NCI-H1105 (cell line): ENCODE measurements around the gene CCL13.
"Not testable (repeated sequence)": the region's sequence is repeated elsewhere in the genome, so short reads cannot be mapped to it uniquely, and the experiment has no call there.

ENCODE experiments used
- DNase-seq: peaks from one replicate; lab custom pipeline; 2025; lab: John Stamatoyannopoulos, UW

Gene CCL13

DNA sequence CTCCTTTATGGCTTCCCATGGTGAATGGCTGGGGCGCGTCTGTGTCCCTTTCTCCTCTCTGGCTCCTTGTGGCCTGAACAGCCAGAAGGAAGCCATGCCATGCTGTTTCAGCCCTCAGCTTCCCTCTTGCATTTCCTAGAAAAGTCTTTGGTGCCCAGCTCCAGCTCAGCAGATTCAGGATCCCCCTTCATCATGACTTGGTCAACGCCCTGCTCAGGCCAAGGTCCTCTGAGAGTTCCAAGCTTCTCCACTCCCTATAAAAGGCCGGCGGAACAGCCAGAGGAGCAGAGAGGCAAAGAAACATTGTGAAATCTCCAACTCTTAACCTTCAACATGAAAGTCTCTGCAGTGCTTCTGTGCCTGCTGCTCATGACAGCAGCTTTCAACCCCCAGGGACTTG, at the start of gene CCL13:
Gene CCL13, plus strand, starts transcription at position 287 of the 400 bp plus-strand sequence. Its CDS starts 47 bp downstream, at position 334.
- no peak for DNase-seq

DNA sequence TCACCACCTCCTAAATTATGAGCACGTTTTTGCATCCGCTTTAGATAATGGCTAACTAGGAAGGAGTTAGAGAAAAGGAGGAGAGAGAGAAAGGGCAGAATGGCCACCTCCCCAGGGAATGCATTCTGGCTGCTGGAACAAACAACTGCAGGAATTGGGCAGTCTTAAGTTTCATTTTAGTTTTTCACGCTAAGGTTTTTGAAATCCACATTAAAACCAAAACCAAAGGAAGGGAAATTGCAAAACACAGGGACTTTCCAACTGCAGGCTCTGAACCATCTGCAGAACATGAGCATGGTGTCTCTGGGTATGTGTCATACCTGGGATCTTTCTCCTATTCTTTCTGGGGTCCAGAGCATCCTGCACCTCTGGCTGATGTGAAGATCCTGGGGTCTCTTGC, 49.2 kb upstream of the CCL13 start:
- no peak for DNase-seq

DNA sequence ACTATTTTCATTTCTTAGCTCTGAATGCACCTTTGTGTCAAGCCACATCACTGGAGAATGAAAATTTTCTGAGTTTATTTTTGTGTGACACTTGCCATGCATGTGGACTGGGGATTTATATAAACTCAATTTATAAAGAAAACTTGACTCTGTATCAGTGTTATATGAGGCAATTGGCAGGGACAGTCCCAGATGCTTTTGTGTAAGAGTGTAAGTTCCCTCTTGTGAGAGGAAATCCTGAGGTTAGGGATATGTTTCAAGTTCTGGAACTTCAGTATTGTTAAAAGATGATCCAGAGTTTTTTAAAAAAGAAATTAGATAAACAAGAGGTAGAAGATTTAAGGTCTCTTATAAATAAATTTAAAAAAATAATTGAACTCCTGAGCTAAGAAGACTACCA, 47.9 kb upstream of the CCL13 start:
- no peak for DNase-seq

DNA sequence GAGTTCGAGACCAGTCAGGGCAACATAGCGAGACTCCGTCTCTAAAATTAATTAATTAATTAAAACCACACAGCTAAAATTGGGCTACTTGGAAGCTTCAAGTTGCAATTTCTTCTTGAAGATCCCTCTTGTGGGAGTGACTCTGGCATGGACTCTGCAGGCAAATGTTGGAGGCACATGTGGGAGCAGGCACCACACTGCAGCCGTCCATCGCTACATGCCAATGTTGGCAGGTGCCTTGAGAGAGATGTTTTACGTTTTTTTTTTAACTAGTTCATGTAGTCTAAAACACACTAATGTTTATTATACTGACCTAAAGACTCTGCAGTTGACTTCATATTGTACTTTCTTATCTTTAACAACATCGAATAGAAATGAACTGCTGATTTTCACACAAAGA, 45.0 kb upstream of the CCL13 start:
- DNase-seq: no peak

DNA sequence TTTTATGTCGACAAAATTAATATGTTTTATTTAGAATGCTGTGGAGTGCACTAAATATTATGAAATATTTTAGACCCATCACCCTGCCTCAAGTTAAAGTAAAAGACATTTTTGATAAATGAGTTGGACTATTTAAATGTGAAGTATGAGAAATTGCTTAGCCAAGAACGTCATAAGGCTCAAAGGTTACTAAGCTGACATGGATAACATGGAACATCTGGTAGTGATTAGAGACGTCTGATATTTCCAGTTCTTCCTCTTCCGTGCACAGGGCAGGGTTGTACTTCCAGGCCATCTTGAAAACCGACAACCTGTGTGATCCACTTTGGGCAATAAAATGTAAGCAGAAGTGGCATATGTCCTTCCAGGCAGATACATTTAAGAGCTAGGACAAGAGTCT, 44.2 kb upstream of the CCL13 start:
- no peak for DNase-seq

DNA sequence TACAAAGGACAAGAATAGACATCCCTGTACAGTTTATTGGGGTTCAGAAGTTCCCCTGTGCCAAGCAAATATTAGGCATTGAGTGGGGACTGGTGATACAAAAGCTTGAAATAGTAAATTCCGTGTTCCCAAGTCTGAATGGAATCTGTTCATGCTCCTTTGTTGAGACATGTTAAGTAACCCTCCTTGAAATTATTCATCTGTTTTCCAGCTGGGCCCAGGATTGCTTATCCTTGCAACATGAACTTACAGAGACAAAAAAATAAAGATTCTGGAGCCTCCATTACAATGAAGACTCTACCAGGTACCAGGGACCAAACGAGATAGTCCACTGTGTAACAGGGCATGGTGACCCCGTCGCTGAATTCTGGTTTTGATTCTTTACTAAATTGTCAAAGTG, 43.1 kb upstream of the CCL13 start:
- no peak for DNase-seq

DNA sequence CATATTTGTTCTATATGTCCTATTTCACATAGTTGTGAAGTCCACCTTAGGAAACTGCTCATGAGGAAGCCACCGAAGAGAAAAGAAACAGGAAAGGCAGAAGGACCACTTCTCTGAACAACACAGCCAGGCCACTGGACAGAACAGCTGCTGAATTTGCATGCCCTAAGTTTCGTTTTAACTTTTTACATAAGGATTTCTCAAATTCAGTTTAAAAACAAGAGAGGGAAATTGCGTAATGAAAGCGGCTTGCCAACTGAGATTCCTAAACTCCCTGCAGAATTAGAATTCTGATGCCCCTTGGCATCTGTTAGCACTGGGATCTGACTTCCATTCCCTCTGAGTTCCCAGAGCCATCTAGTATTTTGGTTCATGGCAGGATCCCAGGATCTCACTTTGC, 42.0 kb upstream of the CCL13 start:
- DNase-seq: no peak

DNA sequence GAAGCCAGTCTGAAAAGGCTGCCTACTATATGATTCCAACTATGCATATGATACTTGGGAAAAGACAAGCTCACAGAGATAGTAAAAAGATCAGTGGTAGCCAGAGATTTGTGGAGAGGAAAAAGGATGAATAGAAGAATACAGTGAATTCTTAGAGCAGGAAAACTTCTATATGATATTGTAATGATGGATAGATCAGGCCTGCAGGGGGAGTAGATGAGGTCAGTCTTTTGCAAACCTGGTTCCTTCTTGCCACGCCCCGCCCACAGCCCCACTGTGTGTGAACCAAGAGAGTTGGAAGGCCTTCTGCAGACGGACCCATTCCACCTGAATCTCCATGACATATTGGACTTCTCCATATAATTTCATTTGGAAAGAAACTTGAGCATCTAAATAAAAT, 37.8 kb upstream of the CCL13 start:
- DNase-seq: no peak

DNA sequence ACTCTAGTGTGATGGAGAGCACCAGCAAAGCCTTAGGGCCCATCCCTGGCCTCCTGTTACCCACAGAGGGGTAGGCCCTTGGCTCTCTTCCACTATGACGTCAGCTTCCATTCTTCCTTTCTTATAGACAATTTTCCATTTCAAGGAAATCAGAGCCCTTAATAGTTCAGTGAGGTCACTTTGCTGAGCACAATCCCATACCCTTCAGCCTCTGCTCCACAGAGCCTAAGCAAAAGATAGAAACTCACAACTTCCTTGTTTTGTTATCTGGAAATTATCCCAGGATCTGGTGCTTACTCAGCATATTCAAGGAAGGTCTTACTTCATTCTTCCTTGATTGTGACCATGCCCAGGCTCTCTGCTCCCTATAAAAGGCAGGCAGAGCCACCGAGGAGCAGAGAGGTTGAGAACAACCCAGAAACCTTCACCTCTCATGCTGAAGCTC, 37.2 kb upstream of the CCL13 start, which contains the start of gene CCL8:
Gene CCL8, plus strand, starts transcription at position 397 of the 445 bp plus-strand sequence. CDS start 67 bp downstream, outside the sequence.
- DNase-seq: no peak

DNA sequence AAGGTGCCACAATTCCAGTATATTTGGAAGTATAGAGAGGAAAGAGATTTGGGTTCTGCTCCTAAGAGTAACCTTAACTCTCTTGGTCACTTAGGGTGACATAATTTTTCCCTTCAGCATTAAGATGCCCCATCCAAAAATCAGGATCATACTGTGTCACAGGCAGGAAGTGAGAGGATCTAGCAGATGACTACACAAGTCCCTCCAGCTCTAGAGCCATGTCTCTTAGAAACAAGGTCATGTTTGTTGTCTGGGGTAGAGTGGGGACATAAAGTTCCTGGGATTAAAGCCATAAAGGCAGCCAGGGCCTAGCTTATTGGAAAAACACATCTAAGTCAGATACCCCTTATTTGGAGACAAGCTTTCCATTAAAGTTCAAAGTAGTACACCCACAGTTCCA, 34.3 kb upstream of the CCL13 start:
- DNase-seq: no peak

DNA sequence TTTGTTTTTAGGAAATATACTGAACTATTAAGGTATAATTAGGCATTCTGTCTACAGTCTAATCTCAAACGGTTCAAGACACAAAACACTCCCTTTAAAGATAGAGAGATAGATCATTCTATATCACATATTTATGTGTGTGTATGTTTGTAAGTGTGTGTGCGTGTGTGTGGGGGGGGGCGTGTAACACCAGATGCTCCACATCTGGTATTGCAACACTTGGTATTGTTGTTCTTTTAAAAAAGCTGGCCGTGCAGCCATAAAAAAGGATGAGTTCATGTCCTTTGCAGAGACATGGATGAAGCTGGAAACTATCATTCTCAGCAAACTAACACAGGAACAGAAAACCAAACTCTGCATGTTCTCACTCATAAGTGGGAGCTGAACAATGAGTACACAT, 28.7 kb upstream of the CCL13 start:
- not testable (repeated sequence) for DNase-seq

DNA sequence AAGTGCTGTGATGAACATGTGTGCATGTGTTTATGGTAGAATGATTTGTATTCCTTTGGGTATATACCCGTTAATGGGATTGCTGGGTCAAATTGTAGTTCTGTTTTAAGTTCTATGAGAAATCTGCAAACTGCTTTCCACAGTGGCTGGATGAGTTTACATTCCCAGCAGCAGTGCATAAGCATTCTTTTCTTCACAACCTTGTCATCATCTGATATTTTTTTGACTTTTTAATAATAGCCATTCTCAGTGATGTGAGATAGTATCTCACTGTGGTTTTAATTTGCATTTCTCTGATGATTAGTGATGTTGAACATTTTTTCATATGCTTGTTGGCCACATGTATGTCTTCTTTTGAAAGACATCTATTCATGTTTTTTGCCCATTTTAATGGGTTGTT, 18.6 kb upstream of the CCL13 start:
- DNase-seq: no peak

DNA sequence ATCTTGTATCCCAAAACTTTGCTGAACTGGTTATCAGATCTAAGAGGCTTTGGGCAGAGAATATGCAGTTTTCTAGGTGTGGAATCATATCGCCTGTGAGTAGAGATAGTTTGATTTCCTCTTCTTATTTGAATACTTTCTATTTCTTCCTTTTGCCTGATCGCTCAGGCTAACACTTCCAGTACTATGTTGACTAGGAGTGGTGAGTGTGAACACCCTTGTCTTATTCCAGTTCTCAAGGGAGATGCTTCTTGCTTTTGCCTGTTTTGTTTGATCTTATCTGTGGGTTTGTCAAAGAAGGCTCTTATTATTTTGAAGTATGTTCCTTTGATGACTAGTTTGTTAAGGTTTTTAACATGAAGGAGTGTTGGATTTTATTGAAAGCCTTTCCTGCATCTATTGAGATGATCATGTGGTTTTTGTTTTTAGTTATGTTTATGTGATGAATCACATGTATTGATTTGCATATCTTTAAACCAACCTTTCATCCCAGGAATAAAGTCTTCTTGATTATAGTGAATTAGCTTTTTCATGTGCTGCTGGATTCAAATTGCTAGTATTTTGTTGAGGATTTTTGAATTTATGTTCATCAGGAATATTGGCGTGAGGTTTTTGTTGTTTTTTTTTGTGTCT, 17.0 kb upstream of the CCL13 start:
- DNase-seq: no peak

DNA sequence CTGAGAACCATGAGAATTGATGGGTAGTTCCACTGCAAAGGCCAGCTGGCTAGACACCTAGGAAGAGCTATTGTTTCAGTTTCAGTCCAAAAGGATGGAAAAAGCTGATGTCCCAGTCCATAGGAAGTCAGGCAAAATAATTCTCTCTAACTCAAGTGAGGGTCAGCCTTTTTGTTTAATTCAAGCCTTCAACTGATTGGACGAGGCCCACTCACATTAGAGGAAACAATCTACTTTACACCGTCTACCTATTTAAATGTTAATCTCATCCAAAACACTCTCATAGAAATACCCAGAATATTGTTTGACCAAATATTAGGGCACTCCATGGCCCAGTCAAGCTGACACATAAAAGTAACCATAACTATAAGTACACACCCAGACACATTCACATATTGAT, 14.4 kb upstream of the CCL13 start:
- no peak for DNase-seq

DNA sequence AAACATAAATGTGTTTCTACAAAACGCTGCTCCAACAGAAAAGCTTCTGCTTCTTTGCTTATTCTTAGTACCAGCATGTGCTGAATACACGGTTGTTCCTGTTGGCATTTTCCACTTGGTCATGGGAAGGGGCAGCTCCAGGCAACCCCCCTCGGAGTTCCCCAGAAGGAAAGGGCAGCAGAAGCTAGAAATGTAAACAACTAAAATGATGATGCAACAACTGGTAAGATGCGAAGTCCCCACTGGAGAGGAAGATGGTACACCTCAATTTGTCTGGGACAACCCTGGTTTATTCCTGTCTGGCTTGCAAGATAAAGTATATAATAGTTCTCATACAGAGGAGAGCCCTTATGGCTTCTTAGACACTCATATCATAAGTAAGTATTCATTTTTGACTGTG, 9.2 kb upstream of the CCL13 start:
- no peak for DNase-seq

DNA sequence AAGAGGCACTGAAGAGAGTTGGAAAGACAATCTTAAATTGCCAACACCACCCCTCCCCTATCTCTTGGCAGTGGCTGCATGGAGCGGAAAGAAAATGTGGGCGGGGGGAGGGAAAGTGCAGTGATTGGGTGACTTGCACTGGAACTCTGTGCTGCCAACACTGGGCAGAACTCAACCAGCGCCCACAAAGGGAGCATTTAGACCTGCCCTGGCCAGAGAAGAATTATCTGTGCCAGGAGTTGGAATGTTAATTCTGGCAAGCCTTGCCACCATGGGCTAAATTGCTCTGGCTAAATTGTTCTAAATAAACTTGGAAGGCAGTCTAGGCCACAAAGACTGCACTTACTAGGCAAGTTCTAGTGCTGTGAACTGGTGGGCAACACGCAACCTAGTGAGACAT, 6.5 kb upstream of the CCL13 start:
- DNase-seq: no peak

DNA sequence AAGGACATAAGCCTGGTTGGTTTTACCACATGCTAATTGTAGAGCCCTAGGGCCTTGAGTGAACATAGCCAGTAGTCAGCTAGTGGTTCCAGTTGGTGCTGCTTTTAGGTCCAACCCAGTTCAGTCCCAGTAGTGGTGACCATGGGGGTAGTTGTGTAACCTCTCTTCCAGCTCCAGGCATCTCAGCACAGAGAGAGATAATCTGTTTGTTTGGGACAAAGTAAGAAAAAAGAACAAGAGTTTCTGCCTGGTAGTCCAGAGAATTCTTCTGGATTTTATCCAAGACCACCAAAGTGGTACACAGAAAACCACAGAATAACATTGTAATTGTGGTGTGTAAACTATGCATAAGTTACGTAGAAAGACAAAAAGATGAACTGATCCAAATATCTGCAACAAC, 5.2 kb upstream of the CCL13 start:
- DNase-seq: no peak

DNA sequence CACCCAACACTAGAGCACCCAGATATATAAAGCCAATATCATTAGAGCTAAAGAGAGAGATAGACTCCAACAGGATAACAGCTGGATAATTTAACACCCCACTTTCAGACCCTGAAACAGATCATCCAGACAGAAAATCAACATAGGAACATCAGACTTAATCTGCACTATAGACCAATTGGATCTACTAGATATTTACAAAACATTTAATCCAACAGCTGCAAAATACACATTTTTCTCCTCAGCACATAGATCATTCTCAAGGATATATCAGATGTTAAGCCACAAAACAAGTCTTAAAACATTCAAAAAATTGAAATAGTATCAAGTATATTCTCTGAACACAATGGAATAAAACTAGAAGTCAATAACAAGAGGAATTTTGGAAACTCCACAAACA, 4.1 kb upstream of the CCL13 start:
- no peak for DNase-seq

DNA sequence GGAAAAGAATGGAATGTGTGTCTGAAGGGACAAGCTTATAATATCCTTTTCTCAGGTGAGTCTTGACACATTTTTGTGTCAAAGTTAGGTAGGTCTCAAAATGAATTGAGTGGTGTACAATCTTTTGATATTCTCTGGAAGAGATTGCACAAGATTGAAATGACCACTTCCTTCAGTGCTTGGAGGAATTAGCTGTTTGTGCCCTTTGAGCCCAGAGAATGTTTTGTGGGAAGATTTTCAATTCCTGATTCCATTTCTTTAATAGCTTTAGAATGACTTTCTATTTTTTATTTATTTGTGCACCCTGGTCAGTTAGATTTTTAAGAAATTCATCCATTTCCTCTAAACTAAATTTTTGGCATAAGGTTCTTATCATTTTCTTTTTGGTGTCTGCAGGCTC, 1.6 kb upstream of the CCL13 start:
- DNase-seq: no peak

DNA sequence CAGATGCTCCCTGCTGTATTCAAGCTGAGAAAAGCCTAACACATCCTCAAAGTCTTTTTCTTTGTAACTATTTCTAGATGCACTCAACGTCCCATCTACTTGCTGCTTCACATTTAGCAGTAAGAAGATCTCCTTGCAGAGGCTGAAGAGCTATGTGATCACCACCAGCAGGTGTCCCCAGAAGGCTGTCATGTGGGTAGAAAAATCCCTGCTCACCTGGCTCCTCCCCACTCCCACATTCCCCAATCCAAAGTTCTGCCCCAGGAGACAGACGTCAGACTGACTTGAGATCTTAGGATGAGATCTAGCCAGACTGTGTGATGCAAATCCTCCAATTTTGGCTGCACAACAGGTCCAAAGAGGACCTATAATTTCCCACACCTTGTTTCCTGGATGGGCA, 1.1 kb downstream of the CCL13 start:
- no peak for DNase-seq

DNA sequence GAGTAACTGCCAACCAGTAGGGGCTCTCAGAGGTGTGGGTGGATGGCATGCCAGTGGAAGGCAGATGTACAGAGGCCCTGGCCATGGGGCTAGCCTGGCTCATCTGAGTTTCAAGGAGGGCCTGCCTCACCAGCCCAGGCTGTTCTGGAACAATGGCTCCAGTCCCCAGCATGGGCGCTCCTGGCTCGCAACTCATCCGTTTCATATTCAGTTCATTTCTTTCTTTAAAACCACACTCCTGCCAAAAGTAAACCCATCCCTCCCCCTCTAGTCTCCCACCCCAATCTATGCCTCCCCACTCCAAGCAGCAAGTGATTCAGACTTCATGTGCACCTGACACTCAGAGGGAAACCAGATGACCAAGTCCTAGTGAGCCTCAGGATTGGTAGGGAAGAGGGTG, 2.4 kb downstream of the CCL13 start:
- no peak for DNase-seq

DNA sequence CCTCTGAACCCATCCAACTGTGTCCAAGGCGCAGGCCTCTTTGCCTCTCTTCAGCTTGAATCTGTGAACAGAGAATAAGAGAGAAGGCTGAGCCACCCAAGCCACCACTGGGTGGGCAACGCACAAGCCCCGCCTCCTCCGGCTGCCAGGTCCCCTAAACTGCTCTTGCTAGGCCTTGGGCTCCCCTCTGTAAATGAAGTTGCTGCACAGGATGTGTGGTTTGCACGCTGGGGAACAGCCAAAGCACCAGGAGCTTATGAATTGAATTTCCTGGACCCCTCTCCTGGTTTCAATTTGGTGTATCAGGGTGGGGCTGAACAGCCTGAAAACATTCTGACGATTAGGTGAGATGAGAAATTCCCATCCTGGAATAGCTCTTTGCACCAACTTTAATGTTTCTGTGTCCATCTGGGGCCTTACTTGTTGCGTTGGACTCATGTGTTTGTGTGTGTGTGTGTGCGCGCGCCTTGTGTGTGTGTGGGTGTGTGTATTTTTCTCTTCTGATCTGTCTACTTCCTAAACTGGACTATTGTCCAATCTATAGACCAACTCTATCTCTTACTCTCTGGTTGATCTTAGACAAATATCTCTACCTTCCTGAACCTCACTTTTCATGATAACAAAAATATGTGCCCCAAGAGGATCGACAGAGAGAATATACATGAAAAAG, 4.5 kb downstream of the CCL13 start:
- DNase-seq: no peak

DNA sequence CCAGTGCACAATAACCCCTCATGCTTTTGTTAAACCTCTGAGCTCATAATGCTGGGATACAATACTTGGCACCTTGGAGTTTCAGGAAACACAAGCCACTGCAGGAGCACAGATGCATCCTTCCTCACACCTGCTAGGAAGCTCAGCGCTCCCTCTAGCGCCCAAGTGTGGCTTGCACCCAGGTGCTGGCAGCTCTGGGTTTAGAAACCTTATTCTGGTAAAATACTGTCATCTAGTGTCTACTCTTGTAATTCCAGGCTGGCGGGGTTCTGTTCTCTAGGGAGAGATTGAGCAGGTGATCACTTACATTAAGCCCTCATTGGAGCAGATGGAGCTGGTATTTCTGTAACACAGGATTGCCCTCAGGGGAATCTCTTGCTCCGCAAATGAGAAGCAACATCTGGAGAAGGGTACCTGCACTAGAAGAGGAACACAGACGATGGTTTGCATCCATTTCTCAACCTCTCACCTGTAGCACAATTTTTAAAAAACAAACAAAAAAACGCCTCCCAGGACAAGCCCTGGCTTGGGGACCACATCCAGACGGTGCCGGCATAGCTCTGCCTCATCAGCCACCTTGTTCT, 5.3 kb downstream of the CCL13 start:
- DNase-seq: peak; percentile 90
